Panc1 (cell line): Measurements from ENCODE around the gene CPLX3.

Source experiments
- POLR2AphosphoS5 ChIP-seq: IDR thresholded peaks from 2 replicates; pipeline ENCODE4 v1.6.1; 2012; ENCODE audit warnings: mild to moderate bottlenecking, low read depth, low read length, moderate library complexity
- TF ChIP-seq, protein P1 (sequence below): fragments of 450-650 bp; IDR thresholded peaks from 2 replicates; pipeline ENCODE4 v1.5.1; 2017; ENCODE audit warnings: mild to moderate bottlenecking

DNA sequence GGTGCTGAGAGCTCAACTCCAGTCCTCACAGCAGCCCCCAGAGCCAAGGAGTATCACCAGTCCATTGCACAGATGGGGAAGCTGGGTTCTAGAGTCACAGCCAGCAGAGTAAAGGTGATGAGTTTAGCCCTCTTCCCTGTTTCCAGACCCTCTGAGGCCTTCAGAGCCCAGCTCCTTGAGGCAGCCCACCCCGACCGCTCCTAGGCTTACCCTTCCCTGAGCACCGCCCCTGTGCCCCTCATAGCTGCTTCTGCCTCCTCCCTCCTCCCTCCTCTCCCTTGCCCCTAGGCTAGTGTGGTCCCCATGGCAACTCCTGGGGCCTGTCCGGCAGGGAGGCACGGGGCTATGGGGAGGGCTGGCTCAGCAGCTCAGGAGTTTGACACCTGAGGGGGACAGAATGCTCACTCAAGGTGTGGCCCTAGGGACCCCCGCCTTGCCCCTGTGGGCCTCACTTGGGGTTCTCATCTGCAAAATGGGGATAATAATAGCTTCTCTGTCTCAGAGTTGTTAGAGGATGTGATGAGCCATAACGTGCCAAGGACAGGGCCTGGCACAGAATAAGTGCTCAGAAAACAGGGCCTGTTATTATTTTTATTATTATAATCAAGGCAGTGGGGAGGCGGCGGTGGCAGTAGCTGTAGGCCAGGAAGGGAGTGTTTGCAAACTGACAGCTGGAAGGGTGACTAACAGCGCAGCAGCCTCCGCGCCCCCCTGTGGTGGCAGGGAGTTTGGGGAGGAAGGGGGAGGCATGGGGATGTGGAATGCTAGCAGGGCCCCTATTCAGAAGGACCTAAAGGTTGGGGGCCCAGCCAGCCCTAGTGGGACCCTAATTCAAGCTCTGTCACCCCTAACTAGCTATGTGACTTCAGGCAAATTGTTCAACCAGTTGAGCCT lies 33.0 kb upstream of the CPLX3 start:
- TF ChIP-seq, protein P1, sequence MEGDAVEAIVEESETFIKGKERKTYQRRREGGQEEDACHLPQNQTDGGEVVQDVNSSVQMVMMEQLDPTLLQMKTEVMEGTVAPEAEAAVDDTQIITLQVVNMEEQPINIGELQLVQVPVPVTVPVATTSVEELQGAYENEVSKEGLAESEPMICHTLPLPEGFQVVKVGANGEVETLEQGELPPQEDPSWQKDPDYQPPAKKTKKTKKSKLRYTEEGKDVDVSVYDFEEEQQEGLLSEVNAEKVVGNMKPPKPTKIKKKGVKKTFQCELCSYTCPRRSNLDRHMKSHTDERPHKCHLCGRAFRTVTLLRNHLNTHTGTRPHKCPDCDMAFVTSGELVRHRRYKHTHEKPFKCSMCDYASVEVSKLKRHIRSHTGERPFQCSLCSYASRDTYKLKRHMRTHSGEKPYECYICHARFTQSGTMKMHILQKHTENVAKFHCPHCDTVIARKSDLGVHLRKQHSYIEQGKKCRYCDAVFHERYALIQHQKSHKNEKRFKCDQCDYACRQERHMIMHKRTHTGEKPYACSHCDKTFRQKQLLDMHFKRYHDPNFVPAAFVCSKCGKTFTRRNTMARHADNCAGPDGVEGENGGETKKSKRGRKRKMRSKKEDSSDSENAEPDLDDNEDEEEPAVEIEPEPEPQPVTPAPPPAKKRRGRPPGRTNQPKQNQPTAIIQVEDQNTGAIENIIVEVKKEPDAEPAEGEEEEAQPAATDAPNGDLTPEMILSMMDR, result no peak; the same call in 1 of the 2 replicates
- no peak for TF ChIP-seq POLR2AphosphoS5
